Right lobe of liver (tissue), 4 donors: ENCODE measurements around the gene CCDC61.

Source experiments
- CTCF ChIP-seq, 4 donors: fragments of 200-600 bp in 3 of 4; fragments of 450-650 bp in 1 of 4; IDR thresholded peaks; one replicate each; pipeline versions ENCODE4 v1.5.1 to v1.8.0; 2016 to 2022; ENCODE audit warnings: antibody characterized with exemption in 4 of 4, mild to moderate bottlenecking in 2 of 4
- POLR2A ChIP-seq: fragments of 450-650 bp; IDR thresholded peaks from one replicate; pipeline ENCODE4 v1.6.1; 2017; ENCODE audit warnings: antibody characterized with exemption, mild to moderate bottlenecking
- donor health status: DM: no; HTN: no; CAD: no.
- donor health status: DM: no; HTN: no; CAD: no.
- donor health status: DM: no; HTN: yes; CAD: no.

GRCh38 chr19:45960595-45961235 lies 34.6 kb upstream of the CCDC61 start:
- TF ChIP-seq CTCF (IDR thresholded peaks at IDR 0.05) (no peak), POLR2A (no peak)
